ENCODE measurements around the gene PARVA.

The PARVA gene

DNA sequence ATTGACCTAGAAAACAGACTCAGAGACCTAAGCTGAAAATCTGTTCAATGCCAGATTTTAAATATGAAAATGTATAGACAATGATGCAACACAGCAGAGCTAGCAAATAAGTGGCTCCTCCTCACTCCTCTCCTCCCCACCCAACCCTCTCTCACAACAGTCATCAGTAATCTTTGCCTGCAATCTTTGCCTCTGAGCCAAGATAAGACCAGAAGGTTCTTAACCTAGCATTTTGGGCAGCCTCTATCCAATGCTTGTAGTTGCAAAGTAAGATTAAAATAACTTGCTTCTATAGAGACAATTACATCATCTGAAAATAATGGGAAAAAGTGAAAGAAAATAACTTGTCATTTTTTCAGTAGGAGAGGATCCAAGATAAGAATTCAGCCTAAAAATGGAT is 117.3 kb downstream of the PARVA start:
- Histone ChIP-seq H3K36me3 (ENCODE audit: control insufficient read depth in 2 of 2, insufficient read depth in 2 of 2, low read length in 2 of 2) (peaks cover 7 to 8% of the 10 kb centered on the region in 2 donors), H3K4me3 (ENCODE audit: low read length in 2 of 2) (no peak overlapping the region), H3K27me3 (ENCODE audit: control insufficient read depth in 2 of 2, insufficient read depth in 2 of 2, low read length in 2 of 2) (no peaks in the 10 kb centered on the region), H3K4me1 (ENCODE audit: control insufficient read depth in 2 of 2, insufficient read depth in 2 of 2, low read length in 2 of 2) (no peaks in the 10 kb centered on the region), H3K27ac (ENCODE audit: low read depth in 2 of 2, low read length in 2 of 2) (no peak overlapping the region), H3K9me3 (ENCODE audit: control insufficient read depth in 2 of 2, low read length in 2 of 2) (no peaks in the 10 kb centered on the region), H3K9ac (ENCODE audit: low read depth in 1 of 2, low read length in 2 of 2) (no peak overlapping the region)

DNA sequence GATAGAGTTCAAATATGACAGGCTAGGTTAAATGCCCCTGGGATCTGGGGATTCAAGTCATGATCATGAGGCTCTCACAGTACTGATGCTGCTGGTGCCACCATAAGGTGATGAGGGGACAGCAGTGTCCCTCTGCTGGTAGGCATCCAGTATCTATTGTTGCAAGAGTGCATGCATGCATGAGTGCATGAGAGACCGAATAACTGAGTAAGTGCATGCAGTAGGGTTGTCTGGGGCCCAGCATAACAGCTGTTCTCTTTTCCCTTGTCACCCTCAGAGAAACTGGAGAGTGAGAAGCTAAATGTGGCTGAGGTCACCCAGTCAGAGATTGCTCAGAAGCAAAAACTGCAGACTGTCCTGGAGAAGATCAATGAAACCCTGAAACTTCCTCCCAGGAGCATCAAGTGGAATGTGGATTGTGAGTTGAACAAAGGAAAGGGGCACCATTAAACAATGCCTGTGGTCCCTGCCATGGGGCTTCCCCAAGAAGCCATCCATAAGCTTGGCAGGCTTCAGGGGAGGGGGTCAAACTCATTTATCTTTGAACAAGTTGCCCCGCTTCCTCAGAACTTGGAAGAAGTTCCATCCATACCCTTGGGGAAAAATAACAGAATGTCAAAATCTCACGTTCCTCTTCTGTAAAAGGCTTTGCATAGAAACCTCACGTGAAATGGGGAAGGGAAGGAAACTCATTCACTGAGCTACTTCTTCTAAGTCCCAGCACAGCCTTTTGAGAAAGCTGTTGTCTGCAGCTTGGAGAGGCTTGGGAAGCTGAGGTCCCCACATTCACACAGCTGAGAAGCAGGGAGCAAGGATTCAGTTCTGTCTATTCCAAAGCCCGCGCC is 119.0 kb downstream of the PARVA start:
- Histone ChIP-seq H3K9ac (ENCODE audit: low read depth in 1 of 2, low read length in 2 of 2) (no peak overlapping the region), H3K27me3 (ENCODE audit: control insufficient read depth in 2 of 2, insufficient read depth in 2 of 2, low read length in 2 of 2) (no peaks in the 10 kb centered on the region), H3K27ac (ENCODE audit: low read depth in 2 of 2, low read length in 2 of 2) (no peak overlapping the region), H3K4me3 (ENCODE audit: low read length in 2 of 2) (no peak overlapping the region), H3K36me3 (ENCODE audit: control insufficient read depth in 2 of 2, insufficient read depth in 2 of 2, low read length in 2 of 2) (peaks cover 7 to 13% of the 10 kb centered on the region in 2 donors), H3K9me3 (ENCODE audit: control insufficient read depth in 2 of 2, low read length in 2 of 2) (no peaks in the 10 kb centered on the region), H3K4me1 (ENCODE audit: control insufficient read depth in 2 of 2, insufficient read depth in 2 of 2, low read length in 2 of 2) (no peaks in the 10 kb centered on the region)

DNA sequence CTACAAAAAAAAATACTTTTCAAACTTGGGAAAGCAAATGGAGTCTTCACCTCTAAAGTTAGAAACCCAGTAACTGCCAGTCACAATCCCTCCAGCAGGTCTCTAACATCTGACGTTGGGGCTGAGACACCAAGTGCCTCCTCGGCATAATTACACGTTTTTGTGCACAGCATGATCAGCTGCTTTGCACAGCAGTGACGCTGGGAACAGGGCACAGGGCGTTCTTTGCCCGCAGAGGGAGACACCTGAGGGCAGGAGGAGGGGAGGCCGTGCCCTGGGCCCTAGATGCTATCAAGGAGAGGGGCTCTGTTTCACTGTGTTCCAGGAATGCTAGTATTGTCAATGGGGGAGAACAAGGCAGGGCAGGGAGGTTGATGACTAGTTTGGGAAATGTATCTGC is 120.1 kb downstream of the PARVA start:
- Histone ChIP-seq H3K36me3 (ENCODE audit: control insufficient read depth in 2 of 2, insufficient read depth in 2 of 2, low read length in 2 of 2) (peaks cover 7 to 13% of the 10 kb centered on the region in 2 donors), H3K4me1 (ENCODE audit: control insufficient read depth in 2 of 2, insufficient read depth in 2 of 2, low read length in 2 of 2) (no peaks in the 10 kb centered on the region), H3K27me3 (ENCODE audit: control insufficient read depth in 2 of 2, insufficient read depth in 2 of 2, low read length in 2 of 2) (no peaks in the 10 kb centered on the region), H3K27ac (ENCODE audit: low read depth in 2 of 2, low read length in 2 of 2) (no peak overlapping the region), H3K4me3 (ENCODE audit: low read length in 2 of 2) (no peak overlapping the region), H3K9ac (ENCODE audit: low read depth in 1 of 2, low read length in 2 of 2) (no peak overlapping the region), H3K9me3 (ENCODE audit: control insufficient read depth in 2 of 2, low read length in 2 of 2) (no peaks in the 10 kb centered on the region)

DNA sequence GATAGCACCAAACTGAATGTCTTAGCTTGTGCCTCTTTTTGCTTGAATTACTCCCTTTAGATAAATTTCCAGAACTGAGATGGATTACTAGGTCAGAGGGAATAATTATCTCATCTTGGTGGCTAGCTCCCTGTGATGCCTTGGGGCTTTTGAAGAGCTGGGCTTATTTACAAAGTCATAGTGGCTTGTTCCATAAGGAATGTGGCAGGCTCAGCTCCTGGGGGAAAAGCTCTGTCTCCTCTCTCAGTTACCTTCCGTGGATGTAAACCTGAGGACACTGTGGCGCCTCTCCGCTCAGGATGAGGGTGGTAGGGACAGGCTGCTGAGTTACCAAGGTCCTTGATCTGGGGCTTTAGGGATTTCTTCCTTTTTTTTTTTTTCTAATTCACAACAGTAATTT is 121.7 kb downstream of the PARVA start:
- H3K27me3 ChIP-seq (ENCODE audit: control insufficient read depth in 2 of 2, insufficient read depth in 2 of 2, low read length in 2 of 2), result no peaks in the 10 kb centered on the region
- no peaks in the 10 kb centered on the region for H3K9me3 ChIP-seq (ENCODE audit: control insufficient read depth in 2 of 2, low read length in 2 of 2)
- no peak overlapping the region for H3K27ac ChIP-seq (ENCODE audit: low read depth in 2 of 2, low read length in 2 of 2)
- no peak overlapping the region for H3K4me3 ChIP-seq (ENCODE audit: low read length in 2 of 2)
- H3K36me3 ChIP-seq (ENCODE audit: control insufficient read depth in 2 of 2, insufficient read depth in 2 of 2, low read length in 2 of 2), result peaks cover 8 to 13% of the 10 kb centered on the region in 2 donors
- no peak overlapping the region for H3K9ac ChIP-seq (ENCODE audit: low read depth in 1 of 2, low read length in 2 of 2)
- peaks cover 0 to 8% of the 10 kb centered on the region in 2 donors for H3K4me1 ChIP-seq (ENCODE audit: control insufficient read depth in 2 of 2, insufficient read depth in 2 of 2, low read length in 2 of 2)

DNA sequence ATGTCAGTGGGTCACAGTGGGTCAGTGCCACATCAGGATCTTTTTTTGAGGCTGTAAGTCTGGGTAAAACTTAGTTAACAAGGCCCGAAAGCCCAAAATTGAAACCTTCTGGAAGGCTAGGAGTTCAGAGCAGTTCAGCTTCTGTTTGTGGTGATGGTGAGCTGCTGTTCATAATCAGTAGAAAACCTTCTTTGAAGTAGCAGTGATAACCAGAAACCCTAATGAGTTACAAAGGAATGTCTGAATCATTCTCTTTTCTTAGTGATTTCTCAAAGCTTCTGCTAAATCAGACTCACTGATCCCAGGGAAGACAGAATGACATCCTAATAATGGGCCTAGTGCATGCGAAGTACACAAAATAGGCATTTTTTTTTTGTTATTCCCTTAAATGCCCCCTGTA is 124.7 kb downstream of the PARVA start:
- Histone ChIP-seq H3K9me3 (ENCODE audit: control insufficient read depth in 2 of 2, low read length in 2 of 2) (no peaks in the 10 kb centered on the region), H3K36me3 (ENCODE audit: control insufficient read depth in 2 of 2, insufficient read depth in 2 of 2, low read length in 2 of 2) (peaks cover 9 to 13% of the 10 kb centered on the region in 2 donors), H3K27ac (ENCODE audit: low read depth in 2 of 2, low read length in 2 of 2) (no peak overlapping the region), H3K27me3 (ENCODE audit: control insufficient read depth in 2 of 2, insufficient read depth in 2 of 2, low read length in 2 of 2) (no peaks in the 10 kb centered on the region), H3K4me3 (ENCODE audit: low read length in 2 of 2) (no peak overlapping the region), H3K4me1 (ENCODE audit: control insufficient read depth in 2 of 2, insufficient read depth in 2 of 2, low read length in 2 of 2) (peaks cover 0 to 8% of the 10 kb centered on the region in 2 donors), H3K9ac (ENCODE audit: low read depth in 1 of 2, low read length in 2 of 2) (no peak overlapping the region)

DNA sequence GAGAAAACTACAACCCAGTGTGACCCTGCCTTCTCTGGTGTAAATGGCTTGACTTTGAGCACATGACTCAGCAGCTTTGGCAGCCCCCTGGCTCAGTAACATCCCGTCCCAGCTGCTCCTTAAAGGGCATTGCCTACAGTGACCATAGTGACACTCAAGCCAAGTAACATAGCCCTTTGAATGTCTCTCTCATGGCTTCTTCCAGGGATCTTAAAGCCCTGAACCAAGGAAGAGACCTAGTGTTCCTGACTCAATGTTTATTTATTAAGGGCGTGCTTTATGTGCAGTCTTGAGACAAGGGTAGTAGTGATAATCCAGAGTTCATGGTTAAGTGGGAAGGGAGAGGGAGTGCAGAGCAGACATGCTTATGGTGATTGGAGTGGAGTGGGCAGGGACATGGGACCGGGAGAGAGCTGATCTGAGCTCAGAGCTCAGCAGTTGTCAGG is 125.7 kb downstream of the PARVA start:
- peak overlapping the region in 1 of 2 donors; percentile 10 for H3K27ac ChIP-seq (ENCODE audit: low read depth in 2 of 2, low read length in 2 of 2)

DNA sequence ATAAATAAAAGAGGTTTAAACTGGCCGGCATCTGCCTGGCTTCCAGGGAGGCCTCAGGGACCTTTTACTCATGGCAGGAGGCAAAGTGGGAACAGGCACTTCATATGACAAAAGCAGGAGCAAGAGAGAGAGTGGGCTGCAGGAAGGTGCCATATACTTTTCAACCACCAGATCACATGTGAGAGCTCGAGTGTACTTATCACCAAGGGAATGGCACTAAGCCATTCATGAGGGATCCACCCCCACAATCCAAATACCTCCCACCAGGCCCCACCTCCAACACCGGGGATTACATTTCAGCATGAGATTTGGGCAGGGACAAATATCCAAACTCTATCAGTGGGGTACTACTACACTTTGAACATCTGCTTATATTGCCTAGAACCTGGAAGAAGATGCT is 126.5 kb downstream of the PARVA start:
- Histone ChIP-seq H3K9me3 (ENCODE audit: control insufficient read depth in 2 of 2, low read length in 2 of 2) (no peaks in the 10 kb centered on the region), H3K27ac (ENCODE audit: low read depth in 2 of 2, low read length in 2 of 2) (no peak overlapping the region), H3K4me1 (ENCODE audit: control insufficient read depth in 2 of 2, insufficient read depth in 2 of 2, low read length in 2 of 2) (peaks cover 0 to 8% of the 10 kb centered on the region in 2 donors), H3K4me3 (ENCODE audit: low read length in 2 of 2) (no peak overlapping the region), H3K9ac (ENCODE audit: low read depth in 1 of 2, low read length in 2 of 2) (no peak overlapping the region), H3K36me3 (ENCODE audit: control insufficient read depth in 2 of 2, insufficient read depth in 2 of 2, low read length in 2 of 2) (peaks cover 9 to 10% of the 10 kb centered on the region in 2 donors), H3K27me3 (ENCODE audit: control insufficient read depth in 2 of 2, insufficient read depth in 2 of 2, low read length in 2 of 2) (no peaks in the 10 kb centered on the region)

More for the DNA sequence above, 125.7 kb downstream of the PARVA start:
- no peaks in the 10 kb centered on the region for H3K9me3 ChIP-seq (ENCODE audit: control insufficient read depth in 2 of 2, low read length in 2 of 2)
- no peaks in the 10 kb centered on the region for H3K27me3 ChIP-seq (ENCODE audit: control insufficient read depth in 2 of 2, insufficient read depth in 2 of 2, low read length in 2 of 2)
- peaks cover 0 to 8% of the 10 kb centered on the region in 2 donors for H3K4me1 ChIP-seq (ENCODE audit: control insufficient read depth in 2 of 2, insufficient read depth in 2 of 2, low read length in 2 of 2)
- peaks cover 9 to 10% of the 10 kb centered on the region in 2 donors for H3K36me3 ChIP-seq (ENCODE audit: control insufficient read depth in 2 of 2, insufficient read depth in 2 of 2, low read length in 2 of 2)
- H3K9ac ChIP-seq (ENCODE audit: low read depth in 1 of 2, low read length in 2 of 2), result no peak overlapping the region
- no peak overlapping the region for H3K4me3 ChIP-seq (ENCODE audit: low read length in 2 of 2)

DNA sequence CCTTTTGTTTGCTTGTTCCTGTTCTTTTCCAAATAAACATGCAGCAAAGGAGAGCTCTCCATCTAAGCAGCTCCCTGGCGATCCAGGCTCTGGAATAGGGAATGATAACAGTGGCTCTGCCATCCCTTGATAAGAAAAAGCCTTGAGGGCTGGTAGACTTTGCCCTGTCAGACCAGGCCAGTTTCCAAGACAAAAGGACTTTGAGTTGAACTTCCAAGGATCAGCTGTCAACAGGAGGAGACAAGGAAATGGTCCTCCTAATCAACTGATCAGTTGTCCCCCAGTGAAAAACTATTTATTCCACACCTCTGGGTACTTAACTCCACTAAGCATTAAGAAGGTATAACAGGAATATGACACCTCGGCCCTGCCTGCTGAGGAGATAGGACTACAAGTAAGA is 127.8 kb downstream of the PARVA start:
- Histone ChIP-seq H3K9me3 (ENCODE audit: control insufficient read depth in 2 of 2, low read length in 2 of 2) (no peaks in the 10 kb centered on the region), H3K4me1 (ENCODE audit: control insufficient read depth in 2 of 2, insufficient read depth in 2 of 2, low read length in 2 of 2) (peaks cover 0 to 8% of the 10 kb centered on the region in 2 donors), H3K27me3 (ENCODE audit: control insufficient read depth in 2 of 2, insufficient read depth in 2 of 2, low read length in 2 of 2) (no peaks in the 10 kb centered on the region), H3K27ac (ENCODE audit: low read depth in 2 of 2, low read length in 2 of 2) (no peak overlapping the region), H3K4me3 (ENCODE audit: low read length in 2 of 2) (no peak overlapping the region), H3K9ac (ENCODE audit: low read depth in 1 of 2, low read length in 2 of 2) (no peak overlapping the region), H3K36me3 (ENCODE audit: control insufficient read depth in 2 of 2, insufficient read depth in 2 of 2, low read length in 2 of 2) (peaks cover 6 to 9% of the 10 kb centered on the region in 2 donors)

DNA sequence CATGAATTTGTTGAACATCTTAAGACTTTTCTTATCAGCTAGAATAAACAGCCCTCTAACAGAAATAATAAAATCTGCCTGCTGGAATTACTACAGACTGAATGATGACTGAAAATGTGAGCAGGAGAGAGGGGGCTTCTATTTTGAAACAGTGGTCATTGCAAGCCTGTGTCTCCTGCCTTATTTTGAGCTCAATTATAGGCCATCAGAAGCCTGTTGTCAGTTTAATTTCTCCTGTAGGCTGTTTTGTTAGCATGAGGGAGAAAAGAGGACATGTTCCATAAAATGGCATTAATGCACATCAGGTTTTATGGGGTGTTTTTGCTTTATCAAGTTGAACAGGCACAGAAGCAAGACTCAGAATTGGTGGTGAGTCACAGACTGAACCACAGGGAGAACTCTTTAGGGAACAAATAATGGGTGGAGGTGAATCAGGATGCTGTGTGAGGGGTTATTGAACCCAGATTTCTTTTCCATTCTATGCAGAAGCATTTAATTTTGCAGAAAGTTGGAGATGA is 129.1 kb downstream of the PARVA start:
- Histone ChIP-seq H3K4me1 (ENCODE audit: control insufficient read depth in 2 of 2, insufficient read depth in 2 of 2, low read length in 2 of 2) (peaks cover 0 to 8% of the 10 kb centered on the region in 2 donors), H3K9me3 (ENCODE audit: control insufficient read depth in 2 of 2, low read length in 2 of 2) (no peaks in the 10 kb centered on the region), H3K36me3 (ENCODE audit: control insufficient read depth in 2 of 2, insufficient read depth in 2 of 2, low read length in 2 of 2) (peaks cover 5 to 9% of the 10 kb centered on the region in 2 donors), H3K4me3 (ENCODE audit: low read length in 2 of 2) (no peak overlapping the region), H3K27ac (ENCODE audit: low read depth in 2 of 2, low read length in 2 of 2) (no peak overlapping the region), H3K27me3 (ENCODE audit: control insufficient read depth in 2 of 2, insufficient read depth in 2 of 2, low read length in 2 of 2) (no peaks in the 10 kb centered on the region), H3K9ac (ENCODE audit: low read depth in 1 of 2, low read length in 2 of 2) (no peak overlapping the region)

DNA sequence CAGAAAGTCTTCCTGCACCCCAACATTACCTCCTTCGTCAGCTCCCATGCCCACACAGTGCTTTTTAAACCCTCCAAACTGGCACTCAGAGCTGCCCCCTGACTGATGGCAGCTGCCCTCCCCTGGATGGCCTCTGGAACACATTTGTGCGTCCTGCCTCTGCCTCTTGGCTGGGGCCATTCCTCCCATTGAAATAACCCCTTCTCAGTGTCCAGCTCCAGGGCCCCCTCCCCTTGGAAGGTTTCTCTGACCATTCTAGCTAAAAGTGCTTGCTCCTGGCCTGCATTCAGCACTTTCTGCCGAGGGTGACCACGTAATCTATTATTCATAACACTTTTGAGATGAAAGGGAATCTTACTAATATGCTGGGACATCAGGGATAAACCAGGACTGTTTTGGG is 130.0 kb downstream of the PARVA start:
- H3K9ac ChIP-seq (ENCODE audit: low read depth in 1 of 2, low read length in 2 of 2), result no peak overlapping the region
- H3K27me3 ChIP-seq (ENCODE audit: control insufficient read depth in 2 of 2, insufficient read depth in 2 of 2, low read length in 2 of 2), result no peaks in the 10 kb centered on the region
- no peak overlapping the region for H3K27ac ChIP-seq (ENCODE audit: low read depth in 2 of 2, low read length in 2 of 2)
- H3K36me3 ChIP-seq (ENCODE audit: control insufficient read depth in 2 of 2, insufficient read depth in 2 of 2, low read length in 2 of 2), result peaks cover 5 to 9% of the 10 kb centered on the region in 2 donors
- H3K9me3 ChIP-seq (ENCODE audit: control insufficient read depth in 2 of 2, low read length in 2 of 2), result no peaks in the 10 kb centered on the region
- peaks cover 0 to 8% of the 10 kb centered on the region in 2 donors for H3K4me1 ChIP-seq (ENCODE audit: control insufficient read depth in 2 of 2, insufficient read depth in 2 of 2, low read length in 2 of 2)
- no peak overlapping the region for H3K4me3 ChIP-seq (ENCODE audit: low read length in 2 of 2)
